ENCODE results near the gene IDUA. TPM values are rescaled to one million over a fixed set of nuclear protein-coding genes. Genes with fewer than 3 reads are reported as not detected.

IDUA gene
- polyA plus RNA-seq, 1 donor (not counting 4 experiments of a cell fraction or from before 2014, with no cell fraction given), result 1.2 TPM

- Histone ChIP-seq H3K27me3 (ENCODE audit: control insufficient read depth, extremely low read depth, insufficient read depth, low read length) (no peaks in the 10 kb centered on the region), H3K4me2 (ENCODE audit: control insufficient read depth, extremely low read depth, insufficient read depth, low read depth, low read length) (no peak overlapping the region), H3K36me3 (ENCODE audit: control insufficient read depth in 2 of 2, extremely low read depth in 1 of 2, insufficient read depth in 2 of 2, low read length in 2 of 2) (peaks cover 0 to 9% of the 10 kb centered on the region in 2 experiments), H3K9me1 (ENCODE audit: control insufficient read depth, extremely low read depth, insufficient read depth, low read length) (peaks cover 3% of the 10 kb centered on the region), H3K9me3 (ENCODE audit: control insufficient read depth, low read depth, low read length) (no peaks in the 10 kb centered on the region), H4K20me1 (ENCODE audit: control insufficient read depth, extremely low read depth, insufficient read depth, low read length) (peaks cover 6% of the 10 kb centered on the region), H3K79me2 (ENCODE audit: control insufficient read depth, insufficient read depth, low read length) (no peaks in the 10 kb centered on the region), H3K4me3 (ENCODE audit: control insufficient read depth in 2 of 3, extremely low read depth in 1 of 3, insufficient read depth in 2 of 3, low read depth in 1 of 3, low read length in 3 of 3) (no peak overlapping the region), H2AFZ (ENCODE audit: control insufficient read depth, low read length) (no peak overlapping the region), H3K9ac (ENCODE audit: control insufficient read depth, extremely low read depth, insufficient read depth, low read length) (no peak overlapping the region), H3K27ac (ENCODE audit: control insufficient read depth, insufficient read depth, low read length) (no peak overlapping the region), H3K4me1 (ENCODE audit: control insufficient read depth, extremely low read depth, insufficient read depth, low read length) (peaks cover 7% of the 10 kb centered on the region)
- TF ChIP-seq EZH2 (IDR thresholded peaks at IDR 0.05; ENCODE audit: low read length), result no peak
- TF ChIP-seq CTCF (optimal IDR thresholded peaks at IDR 0.05 in 1 of 3, IDR thresholded peaks at IDR 0.05 in 1 of 3, conservative IDR thresholded peaks at IDR 0.05 in 1 of 3; ENCODE audit: extremely low read depth in 1 of 3, insufficient read depth in 2 of 3, low read length in 3 of 3), result no peak
- DNase-seq (ENCODE audit: low read depth, low spot score), result no peak
- dilution Hi-C loops (cut with MboI; ENCODE audit: extremely low pct_ligation_motif_present, low sequenced_read_pairs), result no loop called here
- FAIRE-seq, result no peak
These were observed 28.6 kb upstream of the IDUA start for GRCh38 chr4:958314-958665.

GRCh38 chr4:958696-959337, 28.0 kb upstream of the IDUA start:
- FAIRE-seq (no peak), DNase-seq (ENCODE audit: low read depth, low spot score) (no peak)
- peaks cover 0 to 9% of the 10 kb centered on the region in 2 experiments for H3K36me3 ChIP-seq (ENCODE audit: control insufficient read depth in 2 of 2, extremely low read depth in 1 of 2, insufficient read depth in 2 of 2, low read length in 2 of 2)
- no peak overlapping the region for H2AFZ ChIP-seq (ENCODE audit: control insufficient read depth, low read length)
- no peaks in the 10 kb centered on the region for H3K79me2 ChIP-seq (ENCODE audit: control insufficient read depth, insufficient read depth, low read length)
- H3K4me3 ChIP-seq (ENCODE audit: control insufficient read depth in 2 of 3, extremely low read depth in 1 of 3, insufficient read depth in 2 of 3, low read depth in 1 of 3, low read length in 3 of 3), result no peak overlapping the region
- no peaks in the 10 kb centered on the region for H3K27me3 ChIP-seq (ENCODE audit: control insufficient read depth, extremely low read depth, insufficient read depth, low read length)
- H3K27ac ChIP-seq (ENCODE audit: control insufficient read depth, insufficient read depth, low read length), result no peak overlapping the region
- peaks cover 7% of the 10 kb centered on the region for H3K4me1 ChIP-seq (ENCODE audit: control insufficient read depth, extremely low read depth, insufficient read depth, low read length)
- H3K9me3 ChIP-seq (ENCODE audit: control insufficient read depth, low read depth, low read length), result no peaks in the 10 kb centered on the region
- peaks cover 6% of the 10 kb centered on the region for H4K20me1 ChIP-seq (ENCODE audit: control insufficient read depth, extremely low read depth, insufficient read depth, low read length)
- H3K9me1 ChIP-seq (ENCODE audit: control insufficient read depth, extremely low read depth, insufficient read depth, low read length), result peaks cover 3% of the 10 kb centered on the region
- H3K9ac ChIP-seq (ENCODE audit: control insufficient read depth, extremely low read depth, insufficient read depth, low read length), result no peak overlapping the region
- no peak overlapping the region for H3K4me2 ChIP-seq (ENCODE audit: control insufficient read depth, extremely low read depth, insufficient read depth, low read depth, low read length)
- dilution Hi-C loops (cut with MboI; ENCODE audit: extremely low pct_ligation_motif_present, low sequenced_read_pairs), result no loop called here
- TF ChIP-seq CTCF (optimal IDR thresholded peaks at IDR 0.05 in 1 of 3, IDR thresholded peaks at IDR 0.05 in 1 of 3, conservative IDR thresholded peaks at IDR 0.05 in 1 of 3; ENCODE audit: extremely low read depth in 1 of 3, insufficient read depth in 2 of 3, low read length in 3 of 3) (no peak), EZH2 (IDR thresholded peaks at IDR 0.05; ENCODE audit: low read length) (no peak)
